ENCODE results near the gene VSIR.
A peak's percentile ranks its signal among the peaks of the same experiment; 100 is the strongest.

The VSIR gene

GRCh38 chr10:71711052-71711623 lies 62.2 kb downstream of the VSIR start:
- no peak for DNase-seq

GRCh38 chr10:71710519-71710918 lies 62.8 kb downstream of the VSIR start:
- no peak for DNase-seq

- DNase-seq: no peak
Observed at GRCh38 chr10:71708897-71709882, 64.1 kb downstream of the VSIR start.

- DNase-seq: peak; percentile 49
Observed at GRCh38 chr10:71708301-71708703, 65.0 kb downstream of the VSIR start.

GRCh38 chr10:71707240-71707789 lies 66.0 kb downstream of the VSIR start:
- no peak for DNase-seq

GRCh38 chr10:71706216-71707121 lies 66.9 kb downstream of the VSIR start:
- DNase-seq: no peak

GRCh38 chr10:71705582-71705981 lies 67.7 kb downstream of the VSIR start:
- DNase-seq: no peak

- no peak for DNase-seq
Observed at GRCh38 chr10:71704816-71705215, 68.5 kb downstream of the VSIR start.

- no peak for DNase-seq
Observed at GRCh38 chr10:71703577-71703976, 69.7 kb downstream of the VSIR start.

GRCh38 chr10:71701496-71702132 lies 71.7 kb downstream of the VSIR start:
- DNase-seq: no peak

GRCh38 chr10:71700731-71701368 lies 72.5 kb downstream of the VSIR start:
- DNase-seq: no peak

GRCh38 chr10:71698737-71699136 lies 74.6 kb downstream of the VSIR start:
- no peak for DNase-seq

GRCh38 chr10:71697938-71698709 lies 75.2 kb downstream of the VSIR start:
- DNase-seq: no peak

All from NCI-H1694 treated with DMSO at 0.1 percent for 48 hours (cell line).